ENCODE data around the gene MAPK11.

Gene MAPK11

DNA sequence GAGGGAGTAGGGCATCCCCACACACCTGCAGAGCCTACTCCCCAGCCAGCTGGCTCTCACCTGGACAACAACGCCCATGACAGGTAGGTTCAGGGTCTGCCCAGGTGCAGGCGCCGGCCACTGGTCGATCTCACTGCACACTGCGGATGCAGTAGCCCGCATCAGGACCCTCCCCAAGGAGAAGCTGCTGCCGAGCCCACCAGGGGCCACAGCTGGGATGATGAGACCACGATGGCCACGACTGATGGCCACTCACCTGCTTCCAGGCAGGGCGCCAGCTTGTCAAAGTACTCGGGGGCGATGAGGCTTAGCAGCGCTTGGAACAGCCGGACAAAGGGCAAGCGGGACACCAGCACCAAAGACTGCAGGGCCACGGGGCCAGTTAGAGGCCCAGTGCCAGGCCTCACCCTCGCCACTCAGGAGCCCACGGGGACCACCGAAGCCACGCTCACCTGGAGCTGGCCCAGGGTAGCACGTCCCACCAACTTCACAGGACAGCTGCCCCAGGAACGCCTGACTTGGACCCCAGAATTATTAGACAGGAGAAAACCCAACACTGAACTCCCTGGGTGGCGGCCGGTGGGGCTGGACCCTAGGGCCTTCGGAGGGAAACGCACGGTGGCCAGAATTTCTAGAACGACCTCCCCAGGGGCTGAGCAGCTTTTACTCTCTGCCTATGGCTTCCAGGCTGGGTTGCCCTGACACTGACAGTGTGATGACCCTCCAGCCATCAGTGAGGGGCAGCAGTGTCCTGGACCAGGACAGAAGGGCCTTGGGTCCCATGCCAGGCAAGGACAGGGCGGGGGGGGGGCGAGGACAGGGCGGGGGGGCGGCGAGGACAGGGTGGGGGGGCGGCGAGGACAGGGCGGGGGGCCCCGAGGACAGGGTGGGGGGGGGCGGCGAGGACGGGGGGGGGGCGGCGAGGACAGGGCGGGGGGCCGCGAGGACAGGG lies 46.2 kb upstream of the MAPK11 start:
- no peak overlapping the region for H3K4me3 ChIP-seq (ENCODE audit: low read depth, low read length)
- TF ChIP-seq, protein P1, sequence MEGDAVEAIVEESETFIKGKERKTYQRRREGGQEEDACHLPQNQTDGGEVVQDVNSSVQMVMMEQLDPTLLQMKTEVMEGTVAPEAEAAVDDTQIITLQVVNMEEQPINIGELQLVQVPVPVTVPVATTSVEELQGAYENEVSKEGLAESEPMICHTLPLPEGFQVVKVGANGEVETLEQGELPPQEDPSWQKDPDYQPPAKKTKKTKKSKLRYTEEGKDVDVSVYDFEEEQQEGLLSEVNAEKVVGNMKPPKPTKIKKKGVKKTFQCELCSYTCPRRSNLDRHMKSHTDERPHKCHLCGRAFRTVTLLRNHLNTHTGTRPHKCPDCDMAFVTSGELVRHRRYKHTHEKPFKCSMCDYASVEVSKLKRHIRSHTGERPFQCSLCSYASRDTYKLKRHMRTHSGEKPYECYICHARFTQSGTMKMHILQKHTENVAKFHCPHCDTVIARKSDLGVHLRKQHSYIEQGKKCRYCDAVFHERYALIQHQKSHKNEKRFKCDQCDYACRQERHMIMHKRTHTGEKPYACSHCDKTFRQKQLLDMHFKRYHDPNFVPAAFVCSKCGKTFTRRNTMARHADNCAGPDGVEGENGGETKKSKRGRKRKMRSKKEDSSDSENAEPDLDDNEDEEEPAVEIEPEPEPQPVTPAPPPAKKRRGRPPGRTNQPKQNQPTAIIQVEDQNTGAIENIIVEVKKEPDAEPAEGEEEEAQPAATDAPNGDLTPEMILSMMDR (conservative IDR thresholded peaks at IDR 0.05; ENCODE audit: low read depth, low read length) = no peak
- no peak for DNase-seq (ENCODE audit: low read depth)

DNA sequence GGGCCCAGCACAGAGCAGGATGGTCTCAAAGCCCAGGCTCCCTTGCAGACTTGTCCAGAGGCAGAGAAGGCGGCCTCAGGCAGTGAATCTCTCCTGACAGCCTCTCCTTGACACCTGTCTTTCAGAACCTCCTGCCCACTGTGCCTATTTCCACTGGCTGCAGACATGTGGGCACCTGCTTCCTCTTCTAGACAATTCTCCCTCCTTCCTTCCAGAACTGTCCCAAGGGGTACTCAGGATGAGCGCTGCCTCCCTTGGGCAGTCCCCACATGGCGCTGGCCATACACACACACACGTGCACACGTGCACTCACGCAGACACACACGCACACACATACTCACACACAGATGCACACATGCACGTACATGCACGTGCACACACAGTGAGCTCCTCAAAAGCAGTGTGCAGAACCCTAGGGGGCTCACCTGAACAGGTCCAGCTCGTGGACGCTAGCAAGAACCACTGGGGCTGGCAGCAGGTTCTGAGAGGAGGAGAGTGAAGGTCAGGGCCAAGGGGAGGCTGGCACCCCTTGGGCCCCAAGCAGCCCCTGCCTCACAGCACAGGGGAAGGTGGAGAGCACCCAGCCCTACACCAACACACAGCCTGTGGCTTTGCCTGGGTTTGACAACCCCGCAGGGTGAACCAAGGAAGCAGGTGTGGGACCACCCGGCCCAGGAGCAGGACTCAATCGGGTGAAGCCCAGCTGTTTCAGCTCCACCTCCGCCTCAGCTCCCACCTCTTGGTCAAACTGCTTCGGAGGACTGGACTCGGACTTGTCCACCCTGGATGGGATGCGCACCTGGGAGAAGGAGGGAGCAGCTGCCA lies 45.3 kb upstream of the MAPK11 start:
- TF ChIP-seq, protein P1 (conservative IDR thresholded peaks at IDR 0.05; ENCODE audit: low read depth, low read length) = no peak
- DNase-seq (ENCODE audit: low read depth) = no peak

DNA sequence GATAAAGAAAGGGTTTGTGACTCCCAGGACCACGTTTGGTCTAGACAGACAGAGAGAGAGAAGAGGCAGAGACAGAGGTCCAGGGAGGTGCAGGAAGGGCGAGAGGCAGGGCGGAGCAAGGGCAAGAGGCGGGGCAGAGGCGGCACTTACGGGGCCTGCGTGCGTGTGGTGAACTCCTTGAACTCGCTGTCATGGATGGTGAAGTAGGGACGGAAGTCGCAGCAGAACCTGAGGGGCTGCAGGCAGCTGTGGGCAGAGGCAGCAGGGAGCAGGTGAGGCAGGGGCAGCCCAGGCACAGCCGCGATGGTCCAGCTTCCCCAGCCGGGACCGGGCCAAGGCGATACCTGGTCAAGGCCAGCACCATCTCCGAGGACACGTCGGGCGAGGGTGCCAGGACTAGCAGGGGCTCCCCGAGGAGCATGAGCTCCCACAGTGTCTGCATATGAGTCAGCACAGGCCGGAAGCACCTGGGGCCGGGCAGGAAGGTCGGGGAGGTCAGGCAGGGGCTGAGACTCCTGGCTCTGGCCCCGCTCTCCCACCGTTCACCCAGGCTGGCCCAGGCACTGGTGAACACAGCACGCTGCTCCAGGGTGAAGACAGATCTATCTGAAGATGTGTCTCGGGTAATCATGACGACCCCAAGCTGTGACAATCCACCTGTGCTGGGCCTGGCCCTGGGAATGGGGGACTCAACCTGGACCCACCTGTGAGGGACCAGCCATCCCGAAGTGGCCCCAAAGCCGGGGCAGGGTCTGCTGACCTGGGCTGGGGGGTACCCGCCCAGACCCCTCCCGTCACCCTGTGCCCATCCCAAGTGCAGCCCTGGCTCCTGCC lies 44.5 kb upstream of the MAPK11 start:
- TF ChIP-seq, protein P1 (conservative IDR thresholded peaks at IDR 0.05; ENCODE audit: low read depth, low read length) = no peak
- DNase-seq (ENCODE audit: low read depth) = no peak
- H3K4me3 ChIP-seq (ENCODE audit: low read depth, low read length) = no peak overlapping the region

More for the DNA sequence above, 45.3 kb upstream of the MAPK11 start:
- no peak overlapping the region for H3K4me3 ChIP-seq (ENCODE audit: low read depth, low read length)

DNA sequence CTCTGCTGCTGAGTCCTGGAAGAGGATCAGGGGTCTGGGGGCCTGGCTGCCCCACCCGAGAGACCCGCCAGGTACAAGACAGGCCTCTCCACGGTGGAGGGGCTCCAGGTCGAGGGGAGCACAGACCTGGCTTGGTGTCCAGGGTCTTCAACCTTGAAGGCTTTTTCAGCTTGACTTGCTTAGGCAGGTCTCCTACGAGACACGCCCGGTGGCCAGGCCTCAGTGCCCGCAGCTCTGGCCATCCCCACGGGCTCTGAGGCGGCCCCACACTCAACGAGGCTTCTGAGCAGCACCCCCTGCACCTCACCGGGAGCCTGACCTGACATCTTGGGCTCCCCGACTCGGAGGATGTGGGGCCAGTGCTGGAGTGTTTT lies 43.9 kb upstream of the MAPK11 start:
- TF ChIP-seq, protein P1 (conservative IDR thresholded peaks at IDR 0.05; ENCODE audit: low read depth, low read length) = no peak
- no peak for DNase-seq (ENCODE audit: low read depth)
- H3K4me3 ChIP-seq (ENCODE audit: low read depth, low read length) = no peak overlapping the region

DNA sequence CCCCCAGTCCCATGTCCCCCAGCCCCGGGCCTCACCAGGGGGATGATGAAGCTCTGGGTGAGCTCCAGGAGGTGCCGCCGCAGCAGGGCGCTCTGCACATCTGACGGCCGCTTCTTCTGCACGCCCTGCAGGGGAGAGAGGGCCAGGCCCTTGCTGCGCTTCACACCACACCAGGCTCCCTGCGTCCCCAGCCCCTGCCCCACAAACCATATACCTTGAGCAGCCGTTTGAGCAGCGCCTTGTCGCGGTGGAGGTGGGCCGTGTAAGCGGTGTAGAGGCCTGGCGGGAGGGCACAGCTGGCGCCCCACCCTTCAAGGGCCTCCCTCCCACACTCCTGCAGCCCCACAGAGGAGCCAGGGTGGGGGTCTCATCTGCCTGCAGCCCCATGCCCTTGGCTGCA lies 43.4 kb upstream of the MAPK11 start:
- TF ChIP-seq, protein P1 (conservative IDR thresholded peaks at IDR 0.05; ENCODE audit: low read depth, low read length) = no peak
- no peak for DNase-seq (ENCODE audit: low read depth)
- no peak overlapping the region for H3K4me3 ChIP-seq (ENCODE audit: low read depth, low read length)

DNA sequence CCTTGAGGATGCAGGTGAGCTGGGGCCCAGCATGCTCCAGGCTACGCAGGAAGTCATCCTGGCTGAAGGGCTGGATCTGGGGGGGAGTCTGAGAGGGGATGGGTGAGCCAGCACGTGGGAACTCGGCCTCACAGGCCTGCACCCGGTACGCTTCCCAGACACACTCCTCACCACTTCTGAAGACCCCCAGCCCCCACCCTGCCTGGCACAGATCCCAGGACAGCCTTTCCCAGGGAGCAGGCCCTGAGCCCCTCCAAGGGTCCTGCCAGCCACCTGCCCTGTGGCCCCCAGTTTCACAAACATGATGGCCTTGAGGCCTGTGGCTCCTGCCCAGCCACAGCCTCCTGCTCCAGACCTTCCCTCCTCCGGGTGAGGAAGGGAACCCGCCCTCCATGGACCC lies 42.8 kb upstream of the MAPK11 start:
- TF ChIP-seq, protein P1 (conservative IDR thresholded peaks at IDR 0.05; ENCODE audit: low read depth, low read length) = no peak
- no peak for DNase-seq (ENCODE audit: low read depth)

More for the DNA sequence above, 42.8 kb upstream of the MAPK11 start:
- H3K4me3 ChIP-seq (ENCODE audit: low read depth, low read length) = no peak overlapping the region

All from choroid plexus epithelial cell (primary cell).